NB4 (cell line): ENCODE measurements around the gene B3GNT2.
A peak's percentile ranks its signal among the peaks of the same experiment; 100 is the strongest.
"Not testable (repeated sequence)": the region's sequence is repeated elsewhere in the genome, so short reads cannot be mapped to it uniquely, and the experiment has no call there.

Experiments used
- DNase-seq: peaks from one replicate; pipeline ENCODE4 v3.0.0; 2010; ENCODE audit warnings: low read depth
- H3K4me3 ChIP-seq: one replicate; pipeline ENCODE4 v1.5.1; 2011; ENCODE audit warnings: mild to moderate bottlenecking, low read depth, low read length, moderate library complexity
- MAX ChIP-seq: IDR thresholded peaks from 2 replicates; pipeline ENCODE4 v1.6.1; 2011; ENCODE audit warnings: low read depth, low read length
- MYC ChIP-seq: IDR thresholded peaks from 2 replicates; pipeline ENCODE4 v1.6.1; 2011; ENCODE audit warnings: low read depth, low read length
- POLR2A ChIP-seq: IDR thresholded peaks from 2 replicates; pipeline ENCODE4 v1.6.1; 2011; ENCODE audit warnings: mild to moderate bottlenecking; ENCODE audit not compliant: insufficient read length; ENCODE audit errors: extremely low read depth
- TF ChIP-seq, protein P1 (sequence below): IDR thresholded peaks from one replicate; pipeline ENCODE4 v1.5.1; 2012; ENCODE audit warnings: low read depth, low read length

The B3GNT2 gene

DNA sequence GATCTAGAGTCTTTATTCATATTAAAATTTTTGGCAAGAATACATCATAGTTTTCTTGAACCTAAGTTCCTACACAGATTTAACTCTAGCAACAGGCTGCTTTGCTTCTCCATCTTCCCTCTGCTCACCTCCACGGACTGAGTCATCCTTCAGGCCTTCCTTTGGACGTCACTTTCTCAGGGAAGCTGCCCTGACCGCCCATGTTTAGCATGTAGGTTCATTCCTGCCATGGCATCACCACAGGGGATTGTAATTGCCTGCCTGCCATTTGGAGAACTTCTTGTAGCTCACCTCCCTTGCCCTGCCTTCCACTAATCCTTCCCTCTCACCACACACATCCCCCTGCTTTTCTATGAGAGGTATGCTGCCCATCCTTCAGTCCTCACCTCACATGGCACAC is 43.9 kb upstream of the B3GNT2 start:
- H3K4me3 ChIP-seq: no peak overlapping the region
- no peak for DNase-seq
- TF ChIP-seq, protein P1, sequence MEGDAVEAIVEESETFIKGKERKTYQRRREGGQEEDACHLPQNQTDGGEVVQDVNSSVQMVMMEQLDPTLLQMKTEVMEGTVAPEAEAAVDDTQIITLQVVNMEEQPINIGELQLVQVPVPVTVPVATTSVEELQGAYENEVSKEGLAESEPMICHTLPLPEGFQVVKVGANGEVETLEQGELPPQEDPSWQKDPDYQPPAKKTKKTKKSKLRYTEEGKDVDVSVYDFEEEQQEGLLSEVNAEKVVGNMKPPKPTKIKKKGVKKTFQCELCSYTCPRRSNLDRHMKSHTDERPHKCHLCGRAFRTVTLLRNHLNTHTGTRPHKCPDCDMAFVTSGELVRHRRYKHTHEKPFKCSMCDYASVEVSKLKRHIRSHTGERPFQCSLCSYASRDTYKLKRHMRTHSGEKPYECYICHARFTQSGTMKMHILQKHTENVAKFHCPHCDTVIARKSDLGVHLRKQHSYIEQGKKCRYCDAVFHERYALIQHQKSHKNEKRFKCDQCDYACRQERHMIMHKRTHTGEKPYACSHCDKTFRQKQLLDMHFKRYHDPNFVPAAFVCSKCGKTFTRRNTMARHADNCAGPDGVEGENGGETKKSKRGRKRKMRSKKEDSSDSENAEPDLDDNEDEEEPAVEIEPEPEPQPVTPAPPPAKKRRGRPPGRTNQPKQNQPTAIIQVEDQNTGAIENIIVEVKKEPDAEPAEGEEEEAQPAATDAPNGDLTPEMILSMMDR: no peak
- no peak for TF ChIP-seq POLR2A
- no peak for TF ChIP-seq MAX
- TF ChIP-seq MYC: no peak

DNA sequence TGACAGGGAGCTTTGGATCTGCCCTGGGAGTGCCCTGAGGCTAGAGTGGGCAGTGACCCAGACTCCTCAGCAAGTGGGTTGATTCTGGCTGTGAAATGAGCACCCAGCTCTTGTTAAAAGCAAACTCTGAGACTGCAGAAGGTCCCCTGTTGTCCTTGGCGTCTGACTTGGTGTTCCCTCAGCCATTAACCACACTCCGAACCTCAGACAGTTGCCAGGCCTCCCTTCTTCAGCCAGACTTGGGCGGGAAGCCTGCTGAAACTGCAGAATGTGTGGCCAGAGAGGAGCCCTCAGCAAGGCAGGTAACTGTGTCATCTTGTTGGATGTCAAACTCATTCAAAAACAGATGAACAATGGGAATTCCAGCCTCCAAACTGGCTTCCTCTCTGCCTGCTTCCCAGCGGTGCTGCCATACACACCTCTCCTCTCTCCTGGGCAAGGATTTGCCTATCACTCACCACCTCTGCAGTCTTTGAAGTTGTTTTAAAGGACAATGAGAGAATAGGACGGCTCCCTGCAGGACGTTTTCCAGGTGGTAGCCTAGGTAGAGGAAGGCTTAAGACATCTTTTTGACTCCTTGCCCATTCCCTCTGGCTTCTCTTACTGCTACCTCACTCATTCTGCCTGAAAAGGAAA is 38.9 kb upstream of the B3GNT2 start:
- no peak overlapping the region for H3K4me3 ChIP-seq
- TF ChIP-seq MYC: no peak
- TF ChIP-seq POLR2A: no peak
- DNase-seq: no peak

DNA sequence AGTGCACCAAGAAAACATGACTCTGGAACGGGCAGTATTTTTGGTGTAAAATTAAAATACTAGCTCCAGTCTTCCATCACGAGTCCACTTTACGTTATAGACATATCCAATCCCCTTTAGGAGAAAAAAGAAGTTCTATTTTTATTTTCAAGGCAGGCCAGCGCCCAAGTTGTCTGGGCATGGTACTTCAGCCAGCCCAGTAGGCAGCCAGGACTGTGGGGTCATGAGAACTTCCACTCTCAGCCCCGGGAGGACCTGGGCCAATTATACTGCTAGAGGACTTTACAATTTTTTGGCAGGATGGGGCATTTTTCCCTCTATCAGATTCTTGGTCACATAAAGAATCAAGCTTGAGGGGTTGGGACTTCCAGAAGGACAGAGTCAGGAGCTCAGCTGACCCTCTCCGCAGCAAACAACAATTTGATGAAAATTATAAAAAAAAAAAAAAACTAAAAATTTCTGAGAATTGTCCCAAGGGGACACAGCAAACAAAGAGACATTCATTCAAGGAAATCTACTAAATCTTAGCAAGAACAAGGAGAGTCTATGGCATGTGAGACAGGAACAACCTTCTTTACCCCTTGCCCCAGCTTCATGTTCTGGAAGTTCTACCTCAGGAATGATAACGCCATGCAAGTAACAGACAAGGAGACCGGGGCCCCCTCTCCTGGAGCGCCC is 37.3 kb upstream of the B3GNT2 start:
- no peak for DNase-seq
- H3K4me3 ChIP-seq: no peak overlapping the region
- no peak for TF ChIP-seq MYC
- no peak for TF ChIP-seq POLR2A
- TF ChIP-seq, protein P1: no peak
- TF ChIP-seq MAX: no peak

DNA sequence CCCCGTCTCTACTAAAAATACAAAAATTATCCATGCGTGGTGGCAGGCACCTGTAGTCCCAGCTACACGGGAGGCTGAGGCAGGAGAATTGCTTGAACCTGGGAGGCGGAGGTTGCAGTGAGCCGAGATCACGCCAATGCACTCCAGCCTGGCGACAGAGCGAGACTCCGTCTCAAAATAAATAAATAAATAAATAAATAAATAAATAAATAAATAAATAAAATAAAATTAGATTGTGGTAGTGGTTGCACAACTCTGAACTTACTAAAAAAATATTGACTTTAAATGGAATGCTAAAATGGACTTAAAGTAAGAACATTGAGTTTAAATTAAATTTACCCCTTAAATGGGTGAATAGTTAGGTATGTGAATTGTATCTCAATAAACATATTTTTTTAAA is 35.2 kb upstream of the B3GNT2 start:
- not testable (repeated sequence) for DNase-seq, H3K4me3 ChIP-seq

DNA sequence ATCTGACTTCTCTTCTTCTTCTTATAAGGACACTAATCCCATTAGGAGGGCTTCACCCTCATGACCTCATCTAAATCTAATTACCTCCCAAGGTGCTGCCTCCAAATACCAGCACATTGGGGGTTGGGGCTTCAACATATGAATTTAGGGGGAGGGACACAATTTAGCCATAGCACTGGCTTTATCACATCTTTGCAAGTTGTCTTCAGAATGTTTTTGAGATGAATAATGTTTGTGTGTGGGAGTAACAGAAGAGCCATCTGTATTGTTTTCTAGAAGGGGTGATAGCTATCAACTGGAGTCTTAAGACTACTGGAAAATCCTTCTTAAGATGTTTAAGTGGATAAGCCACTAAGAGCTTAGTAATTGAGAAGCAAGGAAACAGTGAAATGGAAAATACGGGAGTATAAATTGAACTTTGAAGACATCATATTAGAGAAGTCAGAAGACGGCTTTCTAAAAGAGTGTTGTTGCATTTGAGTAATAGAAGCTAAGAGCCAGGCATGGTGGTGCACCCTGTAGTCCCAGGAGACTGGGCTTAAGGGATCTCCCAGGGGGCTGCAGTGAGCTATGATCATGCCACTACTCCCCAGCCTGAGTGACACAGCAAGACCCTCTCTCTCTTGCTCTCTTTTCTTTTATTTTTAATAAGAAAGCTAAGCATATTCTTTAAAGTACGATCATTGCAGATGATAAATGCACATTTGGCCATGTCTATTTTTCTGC is 32.6 kb upstream of the B3GNT2 start:
- TF ChIP-seq, protein P1: no peak
- no peak for TF ChIP-seq MAX
- no peak for TF ChIP-seq POLR2A
- no peak for TF ChIP-seq MYC
- peak; percentile 78 for DNase-seq
- no peak overlapping the region for H3K4me3 ChIP-seq

DNA sequence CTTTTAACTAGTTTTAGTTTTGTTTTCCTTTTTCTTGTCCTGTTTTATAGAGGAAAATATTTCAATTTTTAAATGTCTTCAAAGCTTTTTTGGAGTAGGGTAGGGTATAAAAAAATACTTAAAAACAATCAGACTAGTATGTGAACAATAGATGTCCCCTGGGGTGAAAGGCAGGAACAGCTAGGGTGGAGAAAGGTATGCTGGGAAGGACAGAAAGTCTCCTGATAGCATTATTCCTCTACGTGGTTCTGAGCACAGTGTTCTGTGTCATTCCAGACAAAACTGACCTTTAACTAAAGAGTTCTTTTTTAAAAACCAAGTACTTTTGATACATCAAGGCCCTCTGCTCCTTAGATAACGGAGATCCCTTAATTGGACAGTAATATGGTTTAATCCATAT is 32.1 kb upstream of the B3GNT2 start:
- DNase-seq: no peak
- H3K4me3 ChIP-seq: no peak overlapping the region
- TF ChIP-seq MYC: no peak
- TF ChIP-seq MAX: no peak

DNA sequence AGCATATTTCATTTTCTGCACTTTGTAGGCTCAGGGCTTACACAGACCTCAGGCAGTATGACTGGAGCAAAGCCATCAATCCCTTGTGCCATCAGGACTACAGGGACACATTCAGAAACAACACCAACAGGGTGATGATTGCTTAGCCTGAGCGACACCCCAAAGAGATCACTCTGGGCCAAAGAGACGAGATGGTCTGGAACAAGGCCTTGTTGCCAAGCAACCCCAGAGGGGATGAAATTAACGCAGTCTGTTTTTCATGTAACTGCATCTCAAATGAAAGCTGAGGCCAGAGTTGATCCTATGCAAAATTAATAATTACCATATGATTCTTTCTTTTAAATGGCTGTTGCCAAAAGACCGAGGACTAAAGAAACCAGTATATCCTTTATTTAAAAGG is 20.2 kb upstream of the B3GNT2 start:
- DNase-seq: no peak
- H3K4me3 ChIP-seq: no peak overlapping the region
- TF ChIP-seq MYC: no peak

- no peak for TF ChIP-seq POLR2A
- TF ChIP-seq MYC: no peak
- no peak for TF ChIP-seq MAX
- TF ChIP-seq, protein P1: no peak
- no peak overlapping the region for H3K4me3 ChIP-seq
- peak; percentile 67 for DNase-seq
Measured at GRCh38 chr2:62176801-62177200, 19.1 kb upstream of the B3GNT2 start.
